Jurkat, Clone E6-1 (cell line): Measurements from ENCODE around the gene PPIL4.
A peak's percentile ranks its signal among the peaks of the same experiment; 100 is the strongest.

Source experiments
- DNase-seq: peaks from one replicate; pipeline ENCODE4 v3.0.0-alpha.2; 2011; ENCODE audit warnings: low read depth, low spot score
- H3K4me3 ChIP-seq: 2 replicates; pipeline ENCODE4 v1.5.1; 2011; ENCODE audit warnings: mild to moderate bottlenecking, low read length, control low read depth, moderate library complexity

PPIL4 gene

DNA sequence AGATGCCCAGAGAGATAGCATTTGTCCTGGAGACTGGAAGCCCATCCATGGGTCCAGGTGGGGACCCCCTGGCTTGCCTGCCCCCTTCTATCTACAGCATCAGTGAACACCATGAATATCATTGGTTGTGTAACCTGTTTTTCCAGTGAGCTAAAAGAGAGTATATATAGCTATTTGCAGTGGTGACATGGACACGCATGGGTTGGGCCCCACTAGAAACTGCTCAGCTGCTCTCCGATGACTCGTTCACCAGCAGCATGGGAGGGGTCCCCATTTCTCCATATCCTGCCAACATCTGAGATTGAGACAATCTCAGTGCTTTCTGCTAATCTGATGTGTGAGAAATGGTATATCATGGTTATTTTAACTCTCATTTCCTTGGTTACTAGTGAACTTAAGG is 57.0 kb downstream of the PPIL4 start:
- DNase-seq = no peak
- no peak overlapping the region for H3K4me3 ChIP-seq

GRCh38 chr6:149487316-149487715 is 58.5 kb downstream of the PPIL4 start:
- no peak for DNase-seq
- H3K4me3 ChIP-seq = no peak overlapping the region

GRCh38 chr6:149484733-149485700 is 60.8 kb downstream of the PPIL4 start, which contains the start of gene ZC3H12D:
Gene ZC3H12D (minus strand): TSS chr6:149485014. CDS start chr6:149474543, 10,471 bp downstream.
- H3K4me3 ChIP-seq = peak within 1 kb of the TSS; percentile 33
- DNase-seq = peak; percentile 79

DNA sequence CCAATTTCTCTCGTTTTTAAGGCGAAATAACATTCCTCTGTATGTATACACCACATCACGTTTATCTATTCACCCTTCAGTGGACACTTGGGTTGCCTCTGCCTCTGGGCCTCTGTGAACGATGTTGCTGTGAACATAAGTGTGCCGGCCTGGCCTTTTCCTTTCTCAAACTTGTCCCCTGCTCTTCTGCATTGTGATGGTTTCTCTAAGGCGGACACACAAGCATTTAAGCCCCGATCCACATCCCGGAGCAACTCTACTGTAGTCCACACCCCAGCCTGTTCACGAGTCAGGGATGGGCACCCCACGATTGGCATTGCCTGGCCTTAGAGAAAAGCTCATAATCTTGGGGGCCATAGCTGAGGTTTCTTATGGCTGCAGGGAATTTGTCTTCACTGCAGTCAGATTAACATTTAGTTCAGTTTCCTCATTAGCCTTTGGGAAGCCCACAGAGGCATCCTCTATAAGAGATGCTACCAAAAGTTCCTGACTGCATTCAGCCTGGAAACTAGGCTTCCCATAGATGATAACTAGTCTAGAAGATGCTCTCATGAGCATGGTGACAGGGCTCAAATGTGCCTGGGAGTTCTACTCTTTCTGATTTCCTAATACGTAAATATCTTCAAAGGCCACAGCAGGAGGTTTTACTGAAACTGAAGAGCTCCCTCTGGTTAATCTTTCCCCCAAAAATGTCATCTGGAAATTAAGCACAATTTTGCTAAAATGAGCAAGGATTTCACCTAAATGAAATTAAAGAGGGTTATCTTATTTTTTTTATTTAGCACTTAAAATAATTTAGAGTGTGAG is 61.8 kb downstream of the PPIL4 start:
- H3K4me3 ChIP-seq = no peak overlapping the region
- no peak for DNase-seq

GRCh38 chr6:149483334-149483725 is 62.5 kb downstream of the PPIL4 start:
- DNase-seq = no peak
- no peak overlapping the region for H3K4me3 ChIP-seq

DNA sequence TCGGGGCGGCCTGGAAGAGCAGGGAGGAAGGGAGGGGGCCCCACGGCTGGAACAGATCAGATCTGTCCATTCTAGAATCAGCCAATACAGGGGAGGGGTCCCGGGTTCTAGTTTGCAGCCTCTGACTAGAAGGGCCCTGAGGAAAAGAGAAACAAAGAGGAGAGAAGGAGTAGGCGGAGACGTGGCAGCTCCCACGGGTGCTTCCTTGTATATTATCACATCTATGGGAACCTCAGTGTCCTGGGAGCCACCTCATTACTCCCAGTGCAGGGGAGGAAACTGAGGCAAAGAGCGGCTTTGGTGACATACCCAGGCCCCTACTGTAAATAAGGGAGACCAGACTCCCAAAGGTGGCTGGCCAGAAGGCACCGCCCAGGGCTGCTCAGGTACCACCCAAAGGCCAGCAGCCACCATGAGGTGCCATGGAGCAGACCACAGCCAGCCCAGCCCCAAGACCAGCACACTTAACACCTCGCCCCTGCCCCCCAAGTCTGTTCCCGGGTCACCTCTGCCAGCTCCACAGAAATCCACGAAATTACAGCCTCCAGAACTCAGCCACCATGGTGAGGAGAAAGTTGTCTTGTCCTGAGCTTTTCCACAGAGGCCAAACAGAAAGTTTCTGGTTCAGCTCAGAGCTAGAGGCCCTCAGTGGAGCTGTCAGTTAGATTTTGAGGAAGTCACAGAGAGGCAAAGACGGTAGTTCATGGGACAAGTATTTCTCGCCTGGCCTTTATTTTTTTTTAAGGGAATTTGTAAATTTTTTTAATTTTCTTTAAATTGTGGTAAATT is 63.1 kb downstream of the PPIL4 start:
- no peak overlapping the region for H3K4me3 ChIP-seq
- no peak for DNase-seq

GRCh38 chr6:149480502-149481280 is 65.2 kb downstream of the PPIL4 start:
- DNase-seq = no peak
- H3K4me3 ChIP-seq = no peak overlapping the region

DNA sequence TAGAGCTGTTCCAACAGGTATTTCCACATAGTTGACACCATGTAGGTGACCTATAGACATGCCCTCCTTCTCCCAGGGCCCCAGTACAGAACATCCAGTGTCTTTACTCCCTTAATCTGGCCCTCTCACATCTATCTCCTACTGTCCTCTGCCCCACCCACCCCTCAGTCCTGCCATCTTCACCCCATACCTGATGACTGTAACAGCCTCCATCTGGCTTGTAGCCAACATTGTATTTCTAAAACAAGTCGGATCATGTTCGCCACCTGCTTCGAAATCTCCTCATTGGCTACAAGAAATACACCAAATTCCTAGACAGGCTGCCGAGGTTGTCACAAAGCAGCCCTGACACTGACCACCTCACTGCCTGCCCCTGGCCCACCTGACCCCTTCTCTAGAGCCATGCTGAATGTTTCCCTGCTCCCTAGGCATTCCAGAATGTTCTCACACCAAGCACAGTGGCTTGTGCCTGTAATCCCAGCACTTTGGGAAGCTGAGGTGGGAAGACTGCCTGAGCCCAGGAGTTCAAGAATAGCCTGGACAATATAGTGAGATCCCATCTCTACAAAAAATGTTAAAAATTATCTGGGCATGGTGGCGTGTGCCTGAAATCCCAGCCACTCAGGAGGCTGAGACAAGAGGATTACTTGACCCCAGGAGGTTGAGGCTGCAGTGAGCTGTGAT is 67.1 kb downstream of the PPIL4 start:
- no peak overlapping the region for H3K4me3 ChIP-seq
- DNase-seq = no peak

DNA sequence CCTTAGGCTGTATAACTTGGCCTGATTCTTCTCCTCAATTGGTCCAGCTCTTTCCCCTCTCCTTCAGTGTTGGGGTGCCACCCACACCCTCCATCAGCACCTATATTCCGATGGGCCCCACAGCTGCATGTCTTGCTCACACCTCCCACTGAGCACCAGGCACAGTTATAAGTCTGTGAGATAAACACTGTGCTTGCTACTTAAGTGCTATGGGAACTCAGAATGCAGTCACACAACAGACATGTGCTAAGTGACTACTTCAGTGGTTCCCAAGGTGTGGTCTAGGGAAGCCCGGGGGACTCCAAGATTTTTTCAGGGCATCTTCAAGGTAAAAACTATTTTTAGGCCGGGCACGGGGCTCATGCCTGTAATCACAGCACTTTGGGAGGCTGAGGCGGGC is 68.3 kb downstream of the PPIL4 start:
- no peak overlapping the region for H3K4me3 ChIP-seq
- no peak for DNase-seq

- DNase-seq = no peak
- no peak overlapping the region for H3K4me3 ChIP-seq
Measured at GRCh38 chr6:149476789-149477455, 68.9 kb downstream of the PPIL4 start.

- no peak for DNase-seq
Measured at GRCh38 chr6:149474108-149474935, 71.5 kb downstream of the PPIL4 start.

DNA sequence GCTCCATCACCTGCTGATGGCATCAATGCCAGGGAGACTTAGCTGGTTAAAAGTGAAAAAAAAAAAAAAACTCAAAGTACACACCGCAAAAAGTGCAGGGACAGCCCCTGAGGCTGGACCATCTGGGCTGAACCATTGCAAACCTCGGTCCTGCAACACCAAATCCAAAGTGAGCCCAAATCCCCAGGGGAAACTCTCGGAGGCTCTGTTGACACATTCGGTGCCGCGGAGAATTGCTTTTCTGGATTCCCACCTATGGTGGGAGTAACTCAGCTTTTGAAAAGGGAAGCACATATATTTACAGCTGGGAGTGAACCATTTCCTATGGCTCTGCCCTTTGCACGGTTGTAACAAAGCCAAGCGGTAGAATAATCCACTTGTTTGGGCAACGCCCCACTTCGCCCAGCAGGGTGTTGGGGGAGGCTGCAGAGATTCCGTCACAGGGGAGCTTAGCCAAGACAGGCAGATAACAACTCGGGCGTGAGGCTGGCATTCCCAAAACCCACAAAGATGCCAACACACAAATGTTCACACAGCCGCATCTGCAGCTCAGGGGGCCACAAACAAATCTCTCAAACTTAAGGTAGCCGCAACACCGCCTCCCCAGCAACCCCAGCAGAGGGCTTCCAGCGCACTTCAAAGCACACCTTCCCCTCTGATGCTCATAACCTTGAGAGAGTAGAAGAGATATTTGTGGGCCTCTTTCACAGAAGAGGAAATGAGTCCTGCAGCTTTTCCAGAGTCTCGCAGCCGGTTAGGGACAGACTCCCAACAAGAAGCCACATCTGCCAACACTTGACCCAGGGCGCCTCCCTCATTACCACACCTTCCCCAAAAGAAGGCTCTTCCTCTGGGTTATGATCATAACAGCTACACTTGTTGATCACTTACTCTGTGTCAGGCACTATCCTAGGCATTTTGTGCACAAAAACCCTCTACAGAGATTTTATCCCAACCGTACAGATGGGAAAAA is 72.5 kb downstream of the PPIL4 start:
- no peak overlapping the region for H3K4me3 ChIP-seq
- DNase-seq = peak; percentile 75

More at GRCh38 chr6:149474108-149474935, 71.5 kb downstream of the PPIL4 start:
- H3K4me3 ChIP-seq = no peak overlapping the region

GRCh38 chr6:149472241-149472640 is 73.6 kb downstream of the PPIL4 start:
- no peak overlapping the region for H3K4me3 ChIP-seq
- no peak for DNase-seq

DNA sequence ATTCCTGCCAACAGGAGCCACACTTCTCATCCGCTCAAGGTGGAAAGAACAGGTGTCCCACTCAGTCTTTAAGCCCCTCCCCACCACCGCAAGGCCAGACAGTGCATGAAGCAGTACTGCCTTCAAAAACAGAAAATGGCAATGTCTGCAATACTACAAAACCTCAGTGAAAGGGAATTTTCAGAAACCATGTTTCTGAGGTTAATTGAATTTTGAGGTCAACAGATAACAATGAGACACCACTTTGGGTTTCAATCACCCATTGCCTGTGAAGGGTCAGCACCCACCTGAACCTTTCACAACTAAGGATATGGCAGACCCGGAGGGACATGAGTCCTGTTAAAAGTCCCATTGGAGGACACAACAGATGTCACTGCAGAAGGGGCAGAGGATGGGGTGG is 74.0 kb downstream of the PPIL4 start:
- no peak for DNase-seq
- no peak overlapping the region for H3K4me3 ChIP-seq

- DNase-seq = no peak
- H3K4me3 ChIP-seq = no peak overlapping the region
Measured at GRCh38 chr6:149470948-149471347, 74.9 kb downstream of the PPIL4 start.

DNA sequence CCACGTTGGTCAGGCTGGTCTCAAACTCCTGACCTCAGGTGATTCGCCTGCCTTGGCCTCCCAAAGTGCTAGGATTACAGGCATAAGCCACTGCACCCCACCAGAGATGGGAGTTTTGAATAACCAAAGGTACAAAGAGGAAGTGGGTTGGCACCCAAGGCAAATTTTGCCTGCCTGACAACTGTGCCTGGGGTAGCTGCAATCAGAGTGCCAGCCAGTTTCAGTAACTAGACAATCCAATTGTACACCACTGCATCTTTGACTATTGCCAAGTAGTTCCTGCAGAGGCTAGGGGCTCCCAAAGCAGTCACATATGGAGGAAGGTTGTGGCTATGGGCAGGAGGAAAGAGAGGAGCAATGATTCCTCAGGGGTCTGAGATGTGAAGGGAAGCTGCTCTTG is 77.7 kb downstream of the PPIL4 start:
- no peak overlapping the region for H3K4me3 ChIP-seq
- DNase-seq = no peak
